Lung (tissue), 12 donors: ENCODE measurements around the gene MYH10. TPM values are rescaled to one million over a fixed set of nuclear protein-coding genes. Genes with fewer than 3 reads are reported as not detected.
"Not testable (repeated sequence)": the region's sequence is repeated elsewhere in the genome, so short reads cannot be mapped to it uniquely, and the experiment has no call there.

Source experiments
- ATAC-seq: fragments of 200-7000 bp; cut with Tn5 transposase; one replicate; pipeline ENCODE4 v1.9.1; 2020; ENCODE audit warnings: moderate number of reproducible peaks; ENCODE audit not compliant: insufficient read depth, low FRiP score
- DNase-seq, 3 donors: peaks; one replicate each; pipeline ENCODE4 v3.0.0-alpha.2; 2013 to 2017
- H3K27ac ChIP-seq, 2 donors: one replicate each; pipeline ENCODE4 v1.5.1; 2013; ENCODE audit warnings: mild to moderate bottlenecking in 2 of 2, moderate library complexity in 2 of 2, control low read depth in 1 of 2, inconsistent platforms in 1 of 2, low read depth in 1 of 2, low read length in 1 of 2
- H3K27me3 ChIP-seq, 3 donors: one replicate each; pipeline ENCODE4 v1.5.1; 2013; ENCODE audit warnings: low read length in 2 of 3; ENCODE audit not compliant: control insufficient read depth in 3 of 3, insufficient read depth in 3 of 3
- H3K36me3 ChIP-seq, 4 donors: one replicate each; pipeline ENCODE4 v1.5.1; 2013; ENCODE audit warnings: low read length in 4 of 4, mild to moderate bottlenecking in 1 of 4, moderate library complexity in 1 of 4; ENCODE audit not compliant: control insufficient read depth in 4 of 4, insufficient read depth in 4 of 4
- H3K4me1 ChIP-seq, 5 donors: one replicate each; pipeline ENCODE4 v1.5.1; 2013; ENCODE audit warnings: low read length in 5 of 5, mild to moderate bottlenecking in 2 of 5, moderate library complexity in 1 of 5; ENCODE audit not compliant: control insufficient read depth in 5 of 5, insufficient read depth in 5 of 5
- H3K4me3 ChIP-seq: one replicate; pipeline ENCODE4 v1.5.1; 2013; ENCODE audit warnings: mild to moderate bottlenecking, control low read depth, moderate library complexity
- H3K9ac ChIP-seq, 2 donors: one replicate each; pipeline ENCODE4 v1.5.1; 2013; ENCODE audit warnings: low read length in 2 of 2, control low read depth in 1 of 2; ENCODE audit not compliant: insufficient read depth in 1 of 2
- H3K9me3 ChIP-seq, 4 donors: one replicate each; pipeline ENCODE4 v1.5.1; 2013; ENCODE audit warnings: low read length in 3 of 4, mild to moderate bottlenecking in 1 of 4, moderate library complexity in 1 of 4; ENCODE audit not compliant: control insufficient read depth in 4 of 4, insufficient read depth in 3 of 4
- WGBS, 2 donors: extraction: QIAGEN DNeasy Blood & Tissue Kit; methylation state at CpG; one replicate each; pipeline ENCODE4 v1.1.7; 2013; 5-methylcytosine and 5-hydroxymethylcytosine counted together
- polyA plus RNA-seq, 2 donors: library from polyadenylated mRNA; stranded (reverse); fragments of 200-250 nt; gene quantifications; one replicate each; pipeline ENCODE4 v1.2.1, GENCODE V29; 2013
- total RNA-seq, 2 donors: library from RNA; depleted of rRNA in 1 of 2; stranded (reverse); fragments of >200 nt in 1 of 2; gene quantifications; one replicate each; pipeline ENCODE4 v1.2.1, GENCODE V29; 2014 to 2021
- TF ChIP-seq, protein P1 (sequence below): IDR thresholded peaks from 2 replicates; pipeline ENCODE4 v1.5.1; 2012; ENCODE audit warnings: mild to moderate bottlenecking; ENCODE audit errors: control extremely low read depth, extremely low read depth
- donor health status: control.
- donor health status: control.
- donor health status: Bipolar disorder and iron deficiency.
- donor health status: healthy.
- donor health status: DM: yes; HTN: yes; CAD: no.

Gene MYH10
- total and polyA plus RNA-seq, 4 donors, result 9.6 to 194 (median 44.7) TPM

DNA sequence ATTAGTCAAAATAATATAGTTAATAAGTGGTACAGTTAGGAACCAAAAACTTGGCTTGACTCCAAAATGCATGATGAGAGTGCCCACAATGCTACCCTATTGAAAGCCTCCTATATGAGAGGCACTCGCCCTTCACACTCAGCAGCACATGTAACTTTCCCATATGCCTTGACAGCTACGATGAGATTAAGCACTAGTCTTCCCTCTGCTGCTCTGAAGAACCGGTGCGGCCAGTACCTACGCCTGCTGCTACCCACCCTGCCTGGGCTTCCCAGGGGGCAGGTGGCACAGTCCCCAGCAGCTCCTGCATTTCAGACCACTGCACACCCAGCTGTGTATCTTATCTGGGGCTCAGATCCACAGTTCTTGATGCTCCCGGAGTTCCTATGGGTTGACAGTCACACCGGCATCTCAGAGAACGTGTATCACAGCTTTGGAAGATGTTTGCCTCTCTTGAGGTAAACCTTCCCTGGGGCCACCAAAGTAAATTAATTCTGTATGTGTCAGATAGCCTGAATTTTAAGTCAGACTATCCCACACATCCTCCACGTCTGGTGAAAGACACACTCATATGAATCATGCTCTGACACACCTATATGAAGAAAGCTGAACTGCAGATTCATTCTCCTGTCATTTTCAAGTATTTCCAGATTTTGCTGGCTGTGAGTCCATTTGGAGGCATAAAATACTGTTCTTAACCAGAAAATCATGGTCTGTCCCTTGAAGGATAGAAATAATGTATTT lies 77.8 kb downstream of the MYH10 start:
- no peaks in the 10 kb centered on the region for H3K9me3 ChIP-seq

DNA sequence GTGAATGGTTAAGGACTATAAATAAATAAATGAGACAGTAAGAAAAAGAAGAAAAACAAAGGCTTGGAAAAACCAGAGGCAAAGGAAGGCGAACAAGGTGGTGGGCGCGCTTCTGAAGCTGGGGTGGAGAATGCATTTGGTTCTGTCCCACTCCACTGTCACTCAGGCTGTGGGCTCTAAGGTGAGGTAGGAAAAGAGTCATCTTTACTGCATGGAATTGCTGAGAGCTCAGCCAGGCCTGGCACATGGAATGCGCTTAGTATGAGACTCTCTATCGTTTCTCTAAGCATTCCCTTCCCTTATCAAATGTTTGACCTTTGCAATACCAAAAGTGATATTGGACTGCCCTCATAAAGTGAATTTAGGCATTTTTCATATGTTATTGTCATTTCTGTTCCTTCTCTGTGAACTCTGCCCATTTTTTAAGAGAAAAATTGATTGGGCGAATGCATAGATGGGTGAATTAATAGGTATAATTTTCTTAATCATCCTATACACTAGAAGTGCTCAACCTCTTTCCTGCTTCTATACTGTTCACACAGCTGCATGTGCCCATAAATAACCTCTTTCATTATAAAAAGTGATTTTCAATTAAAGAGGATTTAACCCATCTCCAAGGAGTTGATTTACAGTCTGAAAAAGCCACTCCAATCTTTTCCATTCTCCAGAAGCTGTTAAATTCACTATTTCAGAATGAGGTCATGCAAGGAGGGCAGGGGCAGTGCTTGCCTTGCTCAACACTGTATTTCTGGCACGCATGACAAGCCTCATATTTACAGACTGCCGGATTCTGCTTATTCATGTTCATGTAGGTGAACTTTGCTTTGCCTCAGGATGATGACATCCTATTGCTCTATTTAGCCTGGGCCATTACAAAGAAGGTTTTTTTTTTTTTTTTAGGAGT lies 87.7 kb downstream of the MYH10 start:
- ATAC-seq, result peak; percentile 47
- peaks cover 9 to 62% (median 26%) of the 10 kb centered on the region in 4 donors for H3K36me3 ChIP-seq
- no peak overlapping the region for H3K4me3 ChIP-seq
- no peak overlapping the region for H3K9ac ChIP-seq
- no peaks in the 10 kb centered on the region for H3K27me3 ChIP-seq
- H3K9me3 ChIP-seq, result no peaks in the 10 kb centered on the region
- TF ChIP-seq, protein P1, sequence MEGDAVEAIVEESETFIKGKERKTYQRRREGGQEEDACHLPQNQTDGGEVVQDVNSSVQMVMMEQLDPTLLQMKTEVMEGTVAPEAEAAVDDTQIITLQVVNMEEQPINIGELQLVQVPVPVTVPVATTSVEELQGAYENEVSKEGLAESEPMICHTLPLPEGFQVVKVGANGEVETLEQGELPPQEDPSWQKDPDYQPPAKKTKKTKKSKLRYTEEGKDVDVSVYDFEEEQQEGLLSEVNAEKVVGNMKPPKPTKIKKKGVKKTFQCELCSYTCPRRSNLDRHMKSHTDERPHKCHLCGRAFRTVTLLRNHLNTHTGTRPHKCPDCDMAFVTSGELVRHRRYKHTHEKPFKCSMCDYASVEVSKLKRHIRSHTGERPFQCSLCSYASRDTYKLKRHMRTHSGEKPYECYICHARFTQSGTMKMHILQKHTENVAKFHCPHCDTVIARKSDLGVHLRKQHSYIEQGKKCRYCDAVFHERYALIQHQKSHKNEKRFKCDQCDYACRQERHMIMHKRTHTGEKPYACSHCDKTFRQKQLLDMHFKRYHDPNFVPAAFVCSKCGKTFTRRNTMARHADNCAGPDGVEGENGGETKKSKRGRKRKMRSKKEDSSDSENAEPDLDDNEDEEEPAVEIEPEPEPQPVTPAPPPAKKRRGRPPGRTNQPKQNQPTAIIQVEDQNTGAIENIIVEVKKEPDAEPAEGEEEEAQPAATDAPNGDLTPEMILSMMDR, result no peak
- H3K27ac ChIP-seq, result no peak overlapping the region
- H3K4me1 ChIP-seq, result no peaks in the 10 kb centered on the region
- WGBS, 2 donors, result 80 to 85% methylated on average over 8 of the region's 8 CpGs
- DNase-seq, result peak in 1 of 3 donors; percentile 11

More for the DNA sequence above, 77.8 kb downstream of the MYH10 start:
- no peaks in the 10 kb centered on the region for H3K27me3 ChIP-seq
- no peak for ATAC-seq
- H3K9ac ChIP-seq, result no peak overlapping the region
- no peak overlapping the region for H3K27ac ChIP-seq
- peaks cover 0 to 34% (median 14%) of the 10 kb centered on the region in 4 donors for H3K36me3 ChIP-seq
- no peak overlapping the region for H3K4me3 ChIP-seq
- H3K4me1 ChIP-seq, result no peaks in the 10 kb centered on the region
- peak in 1 of 3 donors; percentile 7 for DNase-seq
- TF ChIP-seq, protein P1, result no peak
- 94 to 97% methylated on average over 9 of the region's 9 CpGs for WGBS, 2 donors

DNA sequence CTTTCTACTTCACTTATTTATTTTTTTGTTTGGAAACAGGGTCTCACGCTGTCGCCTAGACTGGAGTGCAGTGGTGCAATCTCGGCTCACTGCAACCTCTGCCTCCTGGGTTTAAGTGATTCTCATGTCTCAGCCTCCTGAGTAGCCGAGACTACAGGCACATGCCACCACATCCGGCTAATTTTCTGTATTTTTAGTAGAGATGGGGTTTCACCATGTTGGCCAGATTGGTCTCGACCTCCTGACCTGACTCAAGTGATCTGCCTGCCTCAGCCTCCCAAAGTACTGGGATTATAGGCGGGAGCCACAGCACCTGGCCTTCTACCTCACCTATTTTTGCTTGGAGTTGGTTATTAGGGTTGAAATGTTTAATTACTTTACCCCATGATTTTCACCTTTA lies 90.5 kb downstream of the MYH10 start:
- peaks cover 6 to 58% (median 23%) of the 10 kb centered on the region in 4 donors for H3K36me3 ChIP-seq
- WGBS, 2 donors, result 95 to 99% methylated on average over 7 of the region's 7 CpGs
- not testable (repeated sequence) for H3K4me3 ChIP-seq, H3K9ac ChIP-seq, ATAC-seq, H3K27me3 ChIP-seq, H3K9me3 ChIP-seq, DNase-seq, H3K4me1 ChIP-seq, H3K27ac ChIP-seq

DNA sequence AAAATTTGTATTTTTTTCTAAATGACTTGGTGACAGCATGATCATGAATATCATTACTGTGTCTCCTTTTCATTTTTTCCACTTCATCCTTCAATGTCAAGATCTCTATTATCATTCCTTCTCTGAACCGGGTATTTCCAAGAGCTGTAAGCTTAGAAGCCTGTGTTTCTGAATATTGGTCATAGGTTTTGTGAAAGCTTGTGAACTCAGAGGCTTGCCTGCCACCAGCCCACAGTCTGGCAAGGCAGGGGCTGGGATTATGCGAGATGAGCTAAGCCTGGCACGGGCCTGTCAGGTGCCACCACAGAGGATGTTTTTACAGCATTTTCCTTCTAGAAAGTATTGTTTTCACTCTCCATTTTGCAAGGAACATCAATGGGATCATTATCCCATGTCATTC lies 92.8 kb downstream of the MYH10 start:
- no peak for DNase-seq
- no peak overlapping the region for H3K27ac ChIP-seq
- no peaks in the 10 kb centered on the region for H3K9me3 ChIP-seq
- 61 to 79% methylated on average over 3 of the region's 3 CpGs for WGBS, 2 donors
- ATAC-seq, result no peak
- H3K4me1 ChIP-seq, result no peaks in the 10 kb centered on the region
- H3K4me3 ChIP-seq, result no peak overlapping the region
- no peaks in the 10 kb centered on the region for H3K27me3 ChIP-seq
- H3K9ac ChIP-seq, result no peak overlapping the region
- H3K36me3 ChIP-seq, result peaks cover 2 to 65% (median 22%) of the 10 kb centered on the region in 4 donors
- TF ChIP-seq, protein P1, result no peak
